ENCODE data around the gene TBX6.

DNA sequence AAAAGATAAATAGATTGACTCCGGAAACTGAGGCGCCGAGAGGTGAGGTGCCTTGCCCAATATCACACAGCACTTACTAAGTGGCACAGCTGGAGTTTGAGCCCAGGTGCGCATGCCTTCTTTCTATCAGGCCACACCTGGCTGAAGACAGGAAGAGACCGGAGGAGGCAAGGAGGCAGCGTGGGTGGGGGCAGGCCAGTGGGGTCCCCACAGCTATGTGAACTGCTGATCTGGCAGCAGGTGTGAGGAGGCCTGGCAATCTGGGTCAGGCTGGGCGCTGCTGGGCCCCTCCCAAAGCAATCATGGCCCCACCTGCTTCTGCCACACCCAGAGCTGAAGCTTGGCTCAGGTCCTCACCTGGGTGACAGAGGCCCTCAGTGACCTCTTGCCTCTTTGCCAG, 23.5 kb upstream of the TBX6 start:
- TF ChIP-seq, protein P1, sequence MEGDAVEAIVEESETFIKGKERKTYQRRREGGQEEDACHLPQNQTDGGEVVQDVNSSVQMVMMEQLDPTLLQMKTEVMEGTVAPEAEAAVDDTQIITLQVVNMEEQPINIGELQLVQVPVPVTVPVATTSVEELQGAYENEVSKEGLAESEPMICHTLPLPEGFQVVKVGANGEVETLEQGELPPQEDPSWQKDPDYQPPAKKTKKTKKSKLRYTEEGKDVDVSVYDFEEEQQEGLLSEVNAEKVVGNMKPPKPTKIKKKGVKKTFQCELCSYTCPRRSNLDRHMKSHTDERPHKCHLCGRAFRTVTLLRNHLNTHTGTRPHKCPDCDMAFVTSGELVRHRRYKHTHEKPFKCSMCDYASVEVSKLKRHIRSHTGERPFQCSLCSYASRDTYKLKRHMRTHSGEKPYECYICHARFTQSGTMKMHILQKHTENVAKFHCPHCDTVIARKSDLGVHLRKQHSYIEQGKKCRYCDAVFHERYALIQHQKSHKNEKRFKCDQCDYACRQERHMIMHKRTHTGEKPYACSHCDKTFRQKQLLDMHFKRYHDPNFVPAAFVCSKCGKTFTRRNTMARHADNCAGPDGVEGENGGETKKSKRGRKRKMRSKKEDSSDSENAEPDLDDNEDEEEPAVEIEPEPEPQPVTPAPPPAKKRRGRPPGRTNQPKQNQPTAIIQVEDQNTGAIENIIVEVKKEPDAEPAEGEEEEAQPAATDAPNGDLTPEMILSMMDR (IDR thresholded peaks at IDR 0.05 in 4 of 5, conservative IDR thresholded peaks at IDR 0.05 in 1 of 5): no peak
- no peak for TF ChIP-seq POLR2A (IDR thresholded peaks at IDR 0.05)
